D721Med (cell line): Measurements from ENCODE around the gene PON3.
"Not testable (repeated sequence)": the region's sequence is repeated elsewhere in the genome, so short reads cannot be mapped to it uniquely, and the experiment has no call there.

Source experiments
- DNase-seq: peaks from one replicate; pipeline ENCODE4 v3.0.0; 2011; ENCODE audit warnings: low spot score; ENCODE audit not compliant: insufficient read length
- FAIRE-seq: peaks from 2 replicates; lab custom pipeline; 2011; peaks lifted over from hg19 to GRCh38; lab: Jason Lieb, UNC
- CTCF ChIP-seq: IDR thresholded peaks from 2 replicates; pipeline ENCODE4 v1.5.1; 2012; ENCODE audit warnings: mild to moderate bottlenecking, control low read depth; ENCODE audit not compliant: insufficient read depth; ENCODE audit errors: missing control alignments

PON3 gene

GRCh38 chr7:95397381-95397780 lies 1.2 kb upstream of the PON3 start:
- FAIRE-seq (no peak), DNase-seq (no peak)
- no peak for TF ChIP-seq CTCF

- no peak for DNase-seq
- FAIRE-seq: no peak
- no peak for TF ChIP-seq CTCF
Measured at GRCh38 chr7:95395755-95396135, 430 bp downstream of the PON3 start.

GRCh38 chr7:95394370-95394769 lies 1.8 kb downstream of the PON3 start:
- FAIRE-seq (no peak), DNase-seq (no peak)
- no peak for TF ChIP-seq CTCF

GRCh38 chr7:95391761-95392160 lies 4.4 kb downstream of the PON3 start:
- TF ChIP-seq CTCF: no peak
- DNase-seq (no peak), FAIRE-seq (no peak)

GRCh38 chr7:95389516-95389915 lies 6.7 kb downstream of the PON3 start:
- FAIRE-seq (no peak), DNase-seq (no peak)
- TF ChIP-seq CTCF: no peak

GRCh38 chr7:95379457-95379856 lies 16.7 kb downstream of the PON3 start:
- not testable (repeated sequence) for FAIRE-seq, DNase-seq

- FAIRE-seq: no peak
- DNase-seq: no peak
- no peak for TF ChIP-seq CTCF
Measured at GRCh38 chr7:95376632-95377400, 19.4 kb downstream of the PON3 start.
